Activated CD8-positive, alpha-beta memory T cell treated with anti-CD3 and anti-CD28 coated beads for 1 hour (primary cell): Measurements from ENCODE around the gene SIMC1.
A peak's percentile ranks its signal among the peaks of the same experiment; 100 is the strongest.
"Not testable (repeated sequence)": the region's sequence is repeated elsewhere in the genome, so short reads cannot be mapped to it uniquely, and the experiment has no call there.

ENCODE experiments used
- DNase-seq, 2 donors: peaks; one replicate each; pipeline ENCODE4 v3.0.0-alpha.2; 2020; ENCODE audit warnings: low read depth in 1 of 2; ENCODE audit errors: extremely low read depth in 1 of 2

SIMC1 gene

DNA sequence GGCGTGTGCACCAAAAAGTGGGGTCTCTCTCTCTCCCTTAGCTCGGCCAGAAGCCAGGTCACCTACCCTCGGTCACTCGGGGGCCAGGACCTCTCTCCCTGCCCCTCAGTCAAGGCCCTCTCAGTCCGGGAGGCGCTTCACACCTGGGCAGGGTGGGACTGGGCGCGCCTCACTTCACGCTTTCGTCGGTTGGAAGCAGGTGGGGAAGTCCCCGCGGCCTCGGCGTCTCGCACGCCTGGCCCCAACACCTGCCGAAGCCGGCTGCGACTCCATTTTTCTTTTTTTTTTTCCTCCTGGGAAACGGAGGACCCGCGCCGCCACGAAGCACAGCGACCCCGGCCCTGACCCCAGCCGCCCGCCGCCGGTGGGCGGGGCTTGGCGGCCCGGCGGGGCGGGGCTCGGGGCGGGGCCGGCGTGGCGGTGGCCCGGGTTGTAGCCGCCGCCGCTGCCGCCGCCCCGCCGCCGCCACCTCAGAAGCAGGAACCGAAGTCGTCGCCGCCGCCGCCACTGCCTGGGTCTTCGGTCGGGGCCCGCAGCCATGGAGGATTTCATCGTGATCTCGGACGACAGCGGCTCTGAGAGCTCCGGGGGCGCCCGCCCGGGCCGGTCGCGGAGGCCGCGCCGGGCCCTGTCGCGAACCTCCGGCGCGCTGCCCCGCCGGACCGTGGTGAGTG is at the start of gene SIMC1:
Gene SIMC1 (plus strand): TSS at position 454 of the 674 bp plus-strand sequence. CDS start 85 bp downstream, at position 539.
- DNase-seq: peak in 1 of 2 donors; percentile 43

DNA sequence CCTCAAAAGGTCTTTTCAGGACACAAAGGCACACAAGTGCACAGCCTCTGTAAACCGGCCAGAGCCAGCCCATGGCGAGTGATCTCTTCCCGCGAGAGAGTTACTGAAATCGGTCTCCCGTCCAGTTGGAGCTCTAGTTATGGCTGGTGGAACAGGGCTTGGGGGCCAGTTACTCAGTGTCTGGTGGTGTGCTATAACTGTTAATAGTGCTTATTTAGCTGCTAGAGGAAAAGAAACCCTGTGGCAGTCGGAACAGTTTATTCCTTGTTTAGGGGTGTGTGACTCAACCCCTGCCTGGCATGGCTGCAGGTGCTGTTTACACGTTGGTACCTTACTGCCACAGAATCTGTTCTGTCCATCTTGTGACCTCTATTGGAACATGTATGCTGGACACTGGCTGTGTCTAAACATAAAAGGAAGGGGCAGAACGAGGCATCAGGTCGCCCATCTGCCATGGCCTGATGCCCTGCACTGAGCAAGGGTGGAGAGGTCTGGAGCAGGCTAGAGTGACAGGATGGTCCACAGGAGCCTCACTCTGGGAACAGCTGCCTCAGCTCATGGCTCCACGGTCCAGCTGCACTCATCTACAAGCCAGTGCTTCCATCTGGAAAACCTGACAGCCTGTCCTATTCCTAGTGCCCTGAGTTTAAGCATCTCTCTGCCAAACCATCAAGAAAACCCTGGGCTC is 49.6 kb upstream of the SIMC1 start:
- DNase-seq: no peak

DNA sequence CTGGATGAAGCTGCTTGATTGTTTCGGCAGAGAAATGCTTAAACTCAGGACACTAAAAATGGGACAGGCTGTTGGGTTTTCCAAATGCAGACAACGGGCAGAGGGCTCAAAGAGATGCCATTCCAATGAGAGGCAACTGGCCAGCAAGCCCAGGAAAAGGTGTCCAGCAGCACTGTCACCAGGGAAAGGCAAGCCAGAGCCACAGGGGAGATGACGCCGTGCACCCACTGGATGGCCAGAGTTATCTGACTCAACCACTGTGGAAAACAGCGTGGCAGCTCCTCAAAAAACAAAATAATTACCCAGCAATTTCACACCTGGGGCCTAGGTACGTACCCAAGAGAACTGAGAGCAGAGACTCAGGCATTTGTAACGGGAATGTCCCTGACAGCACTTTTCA is 48.4 kb upstream of the SIMC1 start:
- no peak for DNase-seq

DNA sequence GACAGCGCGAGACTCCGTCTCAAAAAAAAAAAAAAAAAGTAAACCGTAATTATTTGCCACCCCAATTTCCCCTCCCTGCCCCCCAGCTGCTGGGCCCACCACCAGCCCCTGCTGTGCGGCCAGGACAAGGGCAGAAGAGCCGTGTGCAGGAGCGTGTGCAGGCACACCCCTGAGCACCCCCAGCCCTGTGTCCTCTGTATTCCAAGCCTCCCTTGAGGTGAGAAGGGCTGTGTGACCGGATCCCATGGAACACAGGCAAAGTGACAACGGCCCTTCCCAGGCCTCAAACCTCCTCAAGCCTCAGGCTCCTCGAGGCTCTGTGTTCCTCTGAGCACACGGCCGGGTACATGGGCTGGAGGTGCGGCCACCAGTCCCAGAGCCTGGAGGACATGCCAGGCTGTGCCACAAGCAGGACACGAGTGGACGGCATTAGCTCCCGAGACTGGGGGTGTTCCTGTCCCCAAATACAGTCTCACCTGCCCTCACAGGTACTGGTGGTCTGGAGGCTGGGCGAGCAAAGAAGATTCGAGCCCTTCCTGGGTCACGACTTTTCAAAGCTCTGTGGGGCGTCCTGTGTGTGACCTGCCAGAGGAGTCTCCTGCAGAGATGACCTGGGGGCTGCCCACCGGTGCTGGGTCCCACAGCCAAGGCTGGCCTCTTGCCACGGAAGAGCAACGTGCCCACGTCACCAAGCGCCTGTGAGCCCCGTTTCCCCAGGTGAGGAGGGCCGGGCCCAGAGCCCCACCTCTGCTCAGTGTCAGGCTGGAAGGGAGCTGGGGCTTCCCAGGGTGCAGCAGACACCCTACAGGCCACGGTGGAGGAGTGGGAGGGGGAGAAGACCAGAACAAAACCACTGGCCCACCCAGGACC is 47.1 kb upstream of the SIMC1 start:
- DNase-seq: no peak

DNA sequence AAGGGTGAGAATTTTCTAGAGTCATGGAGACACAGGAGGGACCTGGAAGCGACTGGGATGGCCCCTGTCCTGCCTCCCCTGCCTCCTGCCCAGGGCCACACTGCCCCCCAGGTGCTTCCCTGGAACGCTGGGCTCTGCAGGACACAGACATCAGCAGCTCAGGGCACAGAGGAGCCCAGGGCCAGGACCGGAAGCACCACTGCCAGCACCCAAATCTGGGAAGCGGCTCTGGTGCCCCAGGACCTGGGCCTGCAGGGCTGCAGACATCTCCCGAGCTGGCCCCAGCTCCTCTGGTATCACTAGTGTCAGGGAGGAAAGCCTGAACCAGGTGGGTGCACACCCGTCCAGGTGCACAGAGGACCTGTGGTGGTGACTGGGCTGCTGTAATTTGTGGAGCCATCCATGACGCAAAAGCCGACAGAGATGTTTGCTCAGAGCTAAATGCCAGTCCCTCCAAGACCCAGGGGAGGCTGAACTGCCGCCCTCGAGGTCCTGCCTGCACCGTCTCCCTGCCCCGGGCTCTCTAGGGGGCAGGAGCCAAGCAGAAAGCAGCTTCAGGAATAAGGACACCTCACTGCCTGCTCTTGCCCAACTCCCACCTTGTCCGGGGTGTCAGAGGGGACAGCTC is 46.0 kb upstream of the SIMC1 start:
- no peak for DNase-seq

- DNase-seq: not testable (repeated sequence)
Observed at GRCh38 chr5:176192722-176193117, 45.5 kb upstream of the SIMC1 start.

GRCh38 chr5:176193636-176194035 is 44.6 kb upstream of the SIMC1 start:
- not testable (repeated sequence) for DNase-seq

GRCh38 chr5:176194238-176195083 is 43.8 kb upstream of the SIMC1 start:
- DNase-seq: not testable (repeated sequence)

GRCh38 chr5:176195084-176195413 is 43.2 kb upstream of the SIMC1 start:
- DNase-seq: not testable (repeated sequence)

DNA sequence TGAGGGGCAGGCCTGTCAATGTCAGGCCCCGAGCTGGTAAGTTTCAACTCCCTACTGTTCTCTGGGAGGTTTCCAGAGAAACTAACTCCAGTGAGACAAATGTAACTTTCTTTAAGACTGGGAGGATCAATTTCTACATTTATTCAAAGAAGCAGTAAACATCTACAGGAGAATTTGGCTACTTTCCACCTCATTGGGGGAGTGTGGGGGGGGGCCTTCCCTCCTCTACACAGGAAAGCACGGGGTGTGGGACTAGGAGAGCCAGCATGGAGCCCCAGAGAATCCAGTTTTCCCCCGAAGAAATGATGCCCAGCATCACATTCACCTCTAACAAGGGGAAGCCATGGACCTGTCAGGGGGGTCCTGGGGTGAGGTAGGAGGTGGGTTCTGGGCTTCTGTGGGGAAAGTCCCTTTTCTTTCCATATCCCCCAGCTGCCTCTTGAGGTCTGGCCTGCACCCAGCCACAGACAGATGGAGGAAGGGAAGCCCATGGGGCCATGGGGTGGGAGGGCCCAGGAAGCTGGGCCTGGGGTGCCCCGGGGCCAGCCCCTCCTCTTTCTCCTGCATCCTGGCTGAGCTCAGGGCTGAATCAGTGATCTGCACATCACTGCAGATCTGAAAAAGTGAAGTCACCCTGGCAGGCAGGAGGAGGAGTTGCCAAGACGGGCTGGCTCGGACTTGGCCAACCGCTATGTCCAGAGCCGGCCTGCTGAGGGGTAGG is 42.6 kb upstream of the SIMC1 start:
- not testable (repeated sequence) for DNase-seq

- not testable (repeated sequence) for DNase-seq
Observed at GRCh38 chr5:176196781-176197180, 41.4 kb upstream of the SIMC1 start.

- not testable (repeated sequence) for DNase-seq
Observed at GRCh38 chr5:176197234-176197858, 40.9 kb upstream of the SIMC1 start.

GRCh38 chr5:176198299-176198698 is 39.9 kb upstream of the SIMC1 start:
- not testable (repeated sequence) for DNase-seq

- not testable (repeated sequence) for DNase-seq
Observed at GRCh38 chr5:176198991-176199733, 39.1 kb upstream of the SIMC1 start.

DNA sequence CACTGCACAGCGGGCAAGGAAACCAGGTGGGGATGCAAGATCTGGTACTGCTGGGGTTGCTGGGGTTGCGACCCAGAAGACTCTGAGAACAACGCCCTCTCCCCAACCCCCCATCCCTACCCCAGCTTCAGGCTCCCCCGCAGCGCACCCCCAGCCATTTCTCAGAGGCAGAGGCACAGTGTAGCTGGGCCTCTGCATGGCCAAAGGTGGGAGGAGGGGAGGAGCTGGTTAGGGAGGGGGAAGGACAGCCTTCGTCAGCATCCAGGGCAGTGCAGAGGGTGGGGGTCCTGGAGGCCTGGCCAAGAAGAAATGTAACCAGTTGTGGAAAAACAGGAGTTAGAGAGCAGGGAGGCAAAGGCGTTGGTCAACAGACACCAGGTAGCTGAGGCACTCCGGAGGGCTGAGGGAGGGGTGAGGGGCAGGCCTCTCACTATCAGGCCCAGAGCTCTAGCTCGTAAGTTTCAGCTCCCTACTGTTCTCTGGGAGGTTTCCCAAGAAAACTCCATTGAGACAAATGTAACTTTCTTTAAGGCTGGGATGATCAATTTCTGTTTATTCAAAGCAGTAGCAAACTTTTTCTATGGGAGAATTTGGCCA is 38.3 kb upstream of the SIMC1 start:
- not testable (repeated sequence) for DNase-seq

DNA sequence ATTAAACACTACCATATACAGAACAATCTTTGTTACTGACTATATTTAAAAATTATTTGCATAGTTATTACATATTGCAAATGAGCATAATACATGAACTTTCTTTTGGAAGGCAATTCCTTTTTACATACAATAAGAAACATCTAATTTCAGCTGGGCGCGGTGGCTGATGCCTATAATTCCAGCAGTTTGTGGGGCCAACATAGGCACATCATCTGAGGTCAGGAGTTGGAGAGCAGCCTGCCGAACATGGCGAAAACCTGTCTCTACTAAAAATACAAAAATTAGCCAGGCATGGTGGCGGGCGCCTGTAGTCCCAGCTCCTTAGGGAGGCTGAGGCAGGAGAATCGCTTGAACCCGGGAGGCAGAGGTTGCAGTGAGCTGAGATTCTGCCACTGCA is 36.4 kb upstream of the SIMC1 start:
- no peak for DNase-seq

GRCh38 chr5:176203086-176203485 is 35.1 kb upstream of the SIMC1 start:
- no peak for DNase-seq

- not testable (repeated sequence) for DNase-seq
Observed at GRCh38 chr5:176203535-176203934, 34.7 kb upstream of the SIMC1 start.
